ENCODE data around the gene DOK4.

The DOK4 gene

DNA sequence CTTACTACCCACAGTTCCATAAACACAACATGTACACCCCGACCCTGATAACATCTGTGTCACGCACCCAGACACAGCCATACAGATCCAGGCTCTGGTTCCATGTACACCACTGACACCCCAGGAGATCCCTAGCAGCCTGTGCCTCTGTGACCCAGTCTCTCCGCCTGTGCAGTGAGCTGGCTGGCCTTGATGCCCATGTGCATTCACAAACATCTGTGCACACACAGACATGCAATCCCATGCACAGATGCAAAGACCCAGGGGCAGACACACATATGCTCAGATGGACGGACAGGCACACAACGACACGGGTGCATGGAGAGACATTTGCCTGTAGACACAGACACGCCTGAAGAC lies 46.0 kb upstream of the DOK4 start:
- TF ChIP-seq, protein P1, sequence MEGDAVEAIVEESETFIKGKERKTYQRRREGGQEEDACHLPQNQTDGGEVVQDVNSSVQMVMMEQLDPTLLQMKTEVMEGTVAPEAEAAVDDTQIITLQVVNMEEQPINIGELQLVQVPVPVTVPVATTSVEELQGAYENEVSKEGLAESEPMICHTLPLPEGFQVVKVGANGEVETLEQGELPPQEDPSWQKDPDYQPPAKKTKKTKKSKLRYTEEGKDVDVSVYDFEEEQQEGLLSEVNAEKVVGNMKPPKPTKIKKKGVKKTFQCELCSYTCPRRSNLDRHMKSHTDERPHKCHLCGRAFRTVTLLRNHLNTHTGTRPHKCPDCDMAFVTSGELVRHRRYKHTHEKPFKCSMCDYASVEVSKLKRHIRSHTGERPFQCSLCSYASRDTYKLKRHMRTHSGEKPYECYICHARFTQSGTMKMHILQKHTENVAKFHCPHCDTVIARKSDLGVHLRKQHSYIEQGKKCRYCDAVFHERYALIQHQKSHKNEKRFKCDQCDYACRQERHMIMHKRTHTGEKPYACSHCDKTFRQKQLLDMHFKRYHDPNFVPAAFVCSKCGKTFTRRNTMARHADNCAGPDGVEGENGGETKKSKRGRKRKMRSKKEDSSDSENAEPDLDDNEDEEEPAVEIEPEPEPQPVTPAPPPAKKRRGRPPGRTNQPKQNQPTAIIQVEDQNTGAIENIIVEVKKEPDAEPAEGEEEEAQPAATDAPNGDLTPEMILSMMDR (IDR thresholded peaks at IDR 0.05; ENCODE audit: low read depth, low read length): no peak
- no peaks in the 10 kb centered on the region for H3K27me3 ChIP-seq
- no peak for DNase-seq
- H3K4me1 ChIP-seq: peaks cover 22% of the 10 kb centered on the region
- no peaks in the 10 kb centered on the region for H3K36me3 ChIP-seq
- H3K9me3 ChIP-seq: no peaks in the 10 kb centered on the region
- no peak overlapping the region for H3K4me3 ChIP-seq (ENCODE audit: low read depth, low read length)

GRCh38 chr16:57531635-57532265 lies 45.5 kb upstream of the DOK4 start:
- peaks cover 22% of the 10 kb centered on the region for H3K4me1 ChIP-seq

GRCh38 chr16:57531253-57531575 lies 44.9 kb upstream of the DOK4 start:
- no peaks in the 10 kb centered on the region for H3K27me3 ChIP-seq
- no peak for DNase-seq

More at GRCh38 chr16:57531635-57532265, 45.5 kb upstream of the DOK4 start:
- TF ChIP-seq, protein P1 (IDR thresholded peaks at IDR 0.05; ENCODE audit: low read depth, low read length): no peak
- no peaks in the 10 kb centered on the region for H3K27me3 ChIP-seq
- no peak for DNase-seq
- H3K4me3 ChIP-seq (ENCODE audit: low read depth, low read length): no peak overlapping the region
- H3K36me3 ChIP-seq: no peaks in the 10 kb centered on the region
- no peaks in the 10 kb centered on the region for H3K9me3 ChIP-seq

DNA sequence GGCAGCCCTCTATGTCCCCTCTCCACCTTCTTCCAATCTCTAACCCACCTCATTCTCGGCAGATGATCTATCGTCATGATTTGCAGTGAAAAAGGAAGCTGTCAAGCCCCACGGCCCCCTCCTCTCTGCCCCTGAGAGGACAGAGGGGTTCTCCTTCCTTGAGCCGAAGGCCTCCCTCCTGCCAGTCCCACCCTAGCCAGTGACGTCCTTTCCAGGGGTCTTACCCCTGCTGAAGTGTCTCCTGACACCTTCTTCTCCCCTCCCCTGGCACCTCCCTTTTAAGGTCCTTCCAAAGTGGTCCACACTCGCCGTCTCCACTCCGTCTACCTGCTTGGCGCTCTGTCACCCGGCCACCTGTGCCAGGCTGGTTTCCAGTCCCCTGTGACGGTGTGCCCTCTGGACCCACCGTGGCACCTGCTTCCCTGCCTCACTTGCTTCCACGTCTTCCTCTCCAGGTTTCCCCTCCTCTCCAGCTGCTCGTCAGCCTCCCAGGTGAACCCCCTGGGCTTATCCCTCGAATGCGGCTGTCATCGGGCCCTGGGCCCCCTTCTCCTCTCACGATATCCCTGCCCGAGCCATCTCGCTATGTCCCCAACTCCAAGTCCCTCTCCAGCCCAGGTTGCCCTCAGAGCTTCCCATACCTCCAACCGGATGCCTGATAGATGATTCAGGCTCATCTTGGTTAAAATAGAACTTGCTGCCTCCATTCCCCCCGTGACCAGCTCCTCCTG lies 44.4 kb upstream of the DOK4 start:
- TF ChIP-seq, protein P1 (IDR thresholded peaks at IDR 0.05; ENCODE audit: low read depth, low read length): no peak
- DNase-seq: no peak
- H3K27me3 ChIP-seq: no peaks in the 10 kb centered on the region
- no peak overlapping the region for H3K4me3 ChIP-seq (ENCODE audit: low read depth, low read length)
- H3K4me1 ChIP-seq: peaks cover 22% of the 10 kb centered on the region
- H3K9me3 ChIP-seq: no peaks in the 10 kb centered on the region
- H3K36me3 ChIP-seq: no peaks in the 10 kb centered on the region

More at GRCh38 chr16:57531253-57531575, 44.9 kb upstream of the DOK4 start:
- H3K9me3 ChIP-seq: no peaks in the 10 kb centered on the region
- H3K4me3 ChIP-seq (ENCODE audit: low read depth, low read length): no peak overlapping the region
- no peaks in the 10 kb centered on the region for H3K36me3 ChIP-seq
- peaks cover 22% of the 10 kb centered on the region for H3K4me1 ChIP-seq
- TF ChIP-seq, protein P1 (IDR thresholded peaks at IDR 0.05; ENCODE audit: low read depth, low read length): no peak

DNA sequence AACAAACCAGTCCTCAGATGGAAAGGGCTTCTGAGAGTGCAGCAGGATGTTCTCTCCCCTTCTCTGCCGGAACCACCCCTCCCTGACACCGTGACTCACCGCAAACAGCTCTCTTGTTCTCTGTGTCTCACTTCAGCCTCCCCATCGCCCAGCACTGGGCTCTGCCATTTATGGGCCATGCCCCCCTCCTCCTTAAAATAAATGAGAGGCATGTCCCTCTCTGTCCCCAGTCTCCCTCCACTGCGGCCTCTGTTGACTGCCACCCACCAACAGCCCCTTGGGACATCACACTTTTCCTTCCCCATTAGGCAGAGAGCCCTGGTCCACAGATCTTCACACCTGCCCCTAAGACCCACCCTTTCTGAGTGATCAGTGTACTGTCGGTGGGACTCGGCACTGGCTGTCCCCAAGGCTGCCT lies 43.8 kb upstream of the DOK4 start:
- no peaks in the 10 kb centered on the region for H3K36me3 ChIP-seq
- H3K27me3 ChIP-seq: no peaks in the 10 kb centered on the region
- peaks cover 22% of the 10 kb centered on the region for H3K4me1 ChIP-seq
- H3K4me3 ChIP-seq (ENCODE audit: low read depth, low read length): no peak overlapping the region
- DNase-seq: no peak
- TF ChIP-seq, protein P1 (IDR thresholded peaks at IDR 0.05; ENCODE audit: low read depth, low read length): no peak
- no peaks in the 10 kb centered on the region for H3K9me3 ChIP-seq

- Histone ChIP-seq H3K27me3 (no peaks in the 10 kb centered on the region), H3K4me1 (peaks cover 22% of the 10 kb centered on the region), H3K9me3 (no peaks in the 10 kb centered on the region), H3K36me3 (no peaks in the 10 kb centered on the region), H3K4me3 (ENCODE audit: low read depth, low read length) (no peak overlapping the region)
- no peak for DNase-seq
- TF ChIP-seq, protein P1 (IDR thresholded peaks at IDR 0.05; ENCODE audit: low read depth, low read length): no peak
Measured at GRCh38 chr16:57529391-57530103, 43.3 kb upstream of the DOK4 start.

Measured in BE2C (cell line).